GM19463 (cell line): Measurements from ENCODE around the gene TAT.
"Not testable (repeated sequence)": the region's sequence is repeated elsewhere in the genome, so short reads cannot be mapped to it uniquely, and the experiment has no call there.

Source experiments
- ATAC-seq: cut with Tn5 transposase; IDR thresholded peaks from one replicate; pipeline ENCODE4 v1.9.1; 2021; ENCODE audit warnings: mild to moderate bottlenecking, moderate library complexity; ENCODE audit not compliant: unreplicated experiment

Gene TAT

GRCh38 chr16:71576971-71577370 lies at the start of gene TAT:
Gene TAT (minus strand): TSS chr16:71577092. CDS start chr16:71576415, 677 bp downstream.
- ATAC-seq, result no peak

- ATAC-seq, result no peak
Observed at GRCh38 chr16:71626018-71626857, 49.3 kb upstream of the TAT start, which contains the start of gene MARVELD3. Gene MARVELD3 (plus strand): TSS chr16:71626184. CDS start chr16:71626230, 46 bp downstream.

- ATAC-seq, result no peak
Observed at GRCh38 chr16:71625113-71625850, 48.4 kb upstream of the TAT start.

GRCh38 chr16:71623597-71623996 lies 46.7 kb upstream of the TAT start:
- peak; percentile 45 for ATAC-seq

GRCh38 chr16:71622088-71622487 lies 45.2 kb upstream of the TAT start:
- no peak for ATAC-seq

- no peak for ATAC-seq
Observed at GRCh38 chr16:71618429-71618828, 41.5 kb upstream of the TAT start.

- ATAC-seq, result not testable (repeated sequence)
Observed at GRCh38 chr16:71614956-71615355, 38.1 kb upstream of the TAT start.

- ATAC-seq, result peak; percentile 39
Observed at GRCh38 chr16:71610936-71611871, 34.3 kb upstream of the TAT start.

GRCh38 chr16:71610447-71610846 lies 33.6 kb upstream of the TAT start:
- no peak for ATAC-seq

GRCh38 chr16:71609066-71609465 lies 32.2 kb upstream of the TAT start:
- ATAC-seq, result no peak

GRCh38 chr16:71600822-71601221 lies 23.9 kb upstream of the TAT start:
- ATAC-seq, result no peak

GRCh38 chr16:71598426-71598825 lies 21.5 kb upstream of the TAT start:
- not testable (repeated sequence) for ATAC-seq

- ATAC-seq, result not testable (repeated sequence)
Observed at GRCh38 chr16:71595340-71595826, 18.5 kb upstream of the TAT start.

- no peak for ATAC-seq
Observed at GRCh38 chr16:71594000-71594646, 17.2 kb upstream of the TAT start.

GRCh38 chr16:71593048-71593999 lies 16.4 kb upstream of the TAT start:
- no peak for ATAC-seq

- ATAC-seq, result no peak
Observed at GRCh38 chr16:71591917-71592316, 15.0 kb upstream of the TAT start.

GRCh38 chr16:71590584-71590983 lies 13.7 kb upstream of the TAT start:
- no peak for ATAC-seq

GRCh38 chr16:71590071-71590470 lies 13.2 kb upstream of the TAT start:
- ATAC-seq, result not testable (repeated sequence)

- not testable (repeated sequence) for ATAC-seq
Observed at GRCh38 chr16:71589334-71589733, 12.4 kb upstream of the TAT start.
